HepG2 (cell line): Measurements from ENCODE around the gene GSS. TPM values are rescaled to one million over a fixed set of nuclear protein-coding genes. Genes with fewer than 3 reads are reported as not detected.

ENCODE experiments used
- ATAC-seq: fragments of 200-7000 bp; cut with Tn5 transposase; 3 replicates; pipeline ENCODE4 v1.9.1; 2020; ENCODE audit warnings: mild to moderate bottlenecking, moderate library complexity
- BruUV-seq: library from RNA; stranded (reverse); fragments of 400-500 nt; replicated peaks from 2 replicates; lab custom pipeline; 2021; lab: Mats Ljungman, UMichigan
- CTCF ChIA-PET: fragments of 300-600 bp; formaldehyde crosslinking; extraction: SDS; loops from one replicate; lab custom pipeline; 2021; ENCODE audit warnings: low total read pairs, inconsistent platforms, low intra/inter-chr PET ratio; lab: Yijun Ruan, JAX
- POLR2A ChIA-PET: fragments of 350-600 bp; sonication (Branson Sonifier 250); formaldehyde crosslinking; loops from one replicate; lab custom pipeline; 2020; ENCODE audit warnings: antibody characterized with exemption, inconsistent platforms; lab: Yijun Ruan, JAX
- DNase-seq: peaks from one replicate; pipeline ENCODE4 v3.0.0-alpha.2; 2015; ENCODE audit warnings: low spot score
- FAIRE-seq: peaks from 3 replicates; lab custom pipeline; 2011; peaks lifted over from hg19 to GRCh38; lab: Jason Lieb, UNC
- H2AFZ ChIP-seq: one replicate; pipeline ENCODE4 v1.6.1; 2011; ENCODE audit warnings: low read length, inconsistent platforms
- H3K27ac ChIP-seq: fragments of 300-600 bp; 3 replicates; pipeline ENCODE4 v1.8.0; 2011; ENCODE audit warnings: mixed run types, mild to moderate bottlenecking, mixed read lengths, low read length, inconsistent platforms; ENCODE audit not compliant: insufficient read depth; ENCODE audit errors: extremely low read length
- H3K27me3 ChIP-seq, 2 experiments: fragments of 200-600 bp in 1 of 2; 2 replicates in 1 of 2; 3 replicates in 1 of 2; pipeline versions ENCODE4 v1.6.0 to v1.8.0; 2011; ENCODE audit warnings: low read length in 2 of 2, mild to moderate bottlenecking in 2 of 2, moderate library complexity in 2 of 2, inconsistent platforms in 1 of 2; ENCODE audit not compliant: insufficient read depth in 2 of 2, control insufficient read depth in 1 of 2
- H3K36me3 ChIP-seq, 2 experiments: fragments of 200-600 bp in 1 of 2; replicated peaks in 1 of 2; 2 replicates in 1 of 2; 3 replicates in 1 of 2; pipeline versions ENCODE4 v1.5.1 to v1.8.0; 2011; ENCODE audit warnings: low read length in 2 of 2, inconsistent platforms in 1 of 2; ENCODE audit not compliant: insufficient read depth in 2 of 2, control insufficient read depth in 1 of 2
- H3K4me1 ChIP-seq: 2 replicates; pipeline ENCODE4 v1.5.1; 2012; ENCODE audit warnings: low read length, inconsistent platforms; ENCODE audit not compliant: insufficient read depth
- H3K4me2 ChIP-seq: 2 replicates; pipeline ENCODE4 v1.6.0; 2011; ENCODE audit warnings: low read depth, low read length, inconsistent platforms
- H3K4me3 ChIP-seq, 3 experiments: fragments of 200-600 bp in 1 of 3; sonication (generic), shearing (Covaris generic) in 1 of 3; replicated peaks in 1 of 3; 2 replicates each; pipeline ENCODE4 v1.5.1; 2011 to 2016; ENCODE audit warnings: low read length in 3 of 3, inconsistent platforms in 2 of 3, low read depth in 2 of 3, mild to moderate bottlenecking in 2 of 3, control low read depth in 1 of 3, mixed read lengths in 1 of 3; ENCODE audit not compliant: insufficient read depth in 1 of 3
- H3K79me2 ChIP-seq: one replicate; pipeline ENCODE4 v1.6.1; 2011; ENCODE audit warnings: low read length, inconsistent platforms; ENCODE audit not compliant: insufficient read depth
- H3K9ac ChIP-seq: 2 replicates; pipeline ENCODE4 v1.6.0; 2011; ENCODE audit warnings: mild to moderate bottlenecking, low read depth, low read length, inconsistent platforms; ENCODE audit not compliant: insufficient read depth
- H3K9me3 ChIP-seq: 2 replicates; pipeline ENCODE4 v1.5.1; 2012; ENCODE audit warnings: mild to moderate bottlenecking, low read length
- H4K20me1 ChIP-seq: 2 replicates; pipeline ENCODE4 v1.6.0; 2011; ENCODE audit warnings: inconsistent platforms, mild to moderate bottlenecking, low read length, moderate library complexity; ENCODE audit not compliant: insufficient read depth
- AGO1 ChIP-seq: fragments of 200-400 bp; formaldehyde crosslinking; IDR thresholded peaks from 2 replicates; pipeline ENCODE4 v1.6.1; 2017; ENCODE audit warnings: mild to moderate bottlenecking, low read depth, low read length, moderate library complexity; ENCODE audit not compliant: poor library complexity, severe bottlenecking
- AGO2 ChIP-seq: fragments of 200-400 bp; formaldehyde crosslinking; optimal IDR thresholded peaks from 2 replicates; pipeline ENCODE3; 2017; ENCODE audit warnings: mild to moderate bottlenecking, low read depth, low read length, moderate library complexity
- HNRNPK ChIP-seq: fragments of 200-400 bp; formaldehyde crosslinking; IDR thresholded peaks from 2 replicates; pipeline ENCODE4 v1.6.1; 2018; ENCODE audit warnings: low read length, low read depth, moderate library complexity, mild to moderate bottlenecking; ENCODE audit not compliant: poor library complexity, severe bottlenecking
- KDM2A ChIP-seq: sonication (generic); formaldehyde crosslinking; IDR thresholded peaks from 2 replicates; pipeline ENCODE4 v1.4.0; 2020; ENCODE audit warnings: low read depth, missing genetic modification reagents, borderline replicate concordance
- LBX2 ChIP-seq: sonication (generic); formaldehyde crosslinking; IDR thresholded peaks from 2 replicates; pipeline ENCODE4 v1.5.0; 2020; ENCODE audit warnings: missing genetic modification reagents, mild to moderate bottlenecking, borderline replicate concordance
- MXD1 ChIP-seq: sonication (generic); formaldehyde crosslinking; IDR thresholded peaks from 2 replicates; pipeline ENCODE4 v1.4.0; 2020; ENCODE audit warnings: mild to moderate bottlenecking, missing genetic modification reagents
- NFKB2 ChIP-seq: sonication (generic); formaldehyde crosslinking; IDR thresholded peaks from 2 replicates; pipeline ENCODE4 v1.4.0; 2020; ENCODE audit warnings: missing genetic modification reagents, borderline replicate concordance
- NPAS2 ChIP-seq: sonication (generic); formaldehyde crosslinking; IDR thresholded peaks from 2 replicates; pipeline ENCODE4 v1.8.0; 2022; ENCODE audit warnings: mild to moderate bottlenecking, missing genetic modification reagents, borderline replicate concordance
- NR2F6 ChIP-seq, 2 experiments: IDR thresholded peaks; 2 replicates each; pipeline ENCODE4 v1.6.1; 2016; ENCODE audit warnings: antibody characterized with exemption in 1 of 2, mild to moderate bottlenecking in 1 of 2
- ZHX1 ChIP-seq: sonication (generic); formaldehyde crosslinking; IDR thresholded peaks from 2 replicates; pipeline ENCODE4 v1.8.1; 2022; ENCODE audit warnings: low read depth, mild to moderate bottlenecking, missing genetic modification reagents
- ZNF572 ChIP-seq: sonication (generic); formaldehyde crosslinking; IDR thresholded peaks from 2 replicates; pipeline ENCODE4 v1.5.1; 2020; ENCODE audit warnings: mild to moderate bottlenecking, missing genetic modification reagents
- ZNF670 ChIP-seq: sonication (generic); formaldehyde crosslinking; IDR thresholded peaks from 2 replicates; pipeline ENCODE4 v1.8.0; 2022; ENCODE audit warnings: mild to moderate bottlenecking, missing genetic modification reagents, borderline replicate concordance
- ZNF850 ChIP-seq: sonication (generic); formaldehyde crosslinking; conservative IDR thresholded peaks from 2 replicates; pipeline ENCODE4 v1.9.0; 2021; ENCODE audit warnings: mild to moderate bottlenecking, missing genetic modification reagents
- WGBS: methylation state at CpG from one replicate; pipeline ENCODE4 v1.1.6; 2017; ENCODE audit warnings: low lambda C conversion rate; 5-methylcytosine and 5-hydroxymethylcytosine counted together
- in situ Hi-C: cut with HindIII; loops from 2 replicates; pipeline ENCODE4 v1.10.0; 2017; ENCODE audit warnings: low pct_unique_long_range_greater_than_20kb; ENCODE audit not compliant: extremely low pct_ligation_motif_present
- intact Hi-C: fragments of 100-400 bp; cut with micrococcal nuclease; formaldehyde crosslinking; loops from one replicate; pipeline ENCODE4 v1.10.0; 2022; ENCODE audit not compliant: unreplicated experiment
- polyA plus RNA-seq, 8 experiments: library from polyadenylated mRNA; depleted of rRNA in 3 of 8; stranded (reverse) in 7 of 8; unstranded in 1 of 8; fragments of >200 nt; fragmentation: Illumina TruSeq in 4 of 8; extraction: Trizol in 4 of 8; gene quantifications; 2 replicates each; pipeline versions ENCODE4 v1.2.1 to v1.2.3, GENCODE V29; 2011 to 2016; ENCODE audit warnings: low read depth in 4 of 8, missing spikeins in 1 of 8, mixed read lengths in 1 of 8; ENCODE audit not compliant: insufficient read depth in 1 of 8
- total RNA-seq, 5 experiments: library from RNA; depleted of rRNA; stranded (reverse); fragments of >200 nt; fragmentation: Illumina TruSeq; extraction: Trizol; gene quantifications; 2 replicates each; pipeline ENCODE4 v1.2.3, GENCODE V29; 2016; ENCODE audit warnings: low read depth in 1 of 5

The GSS gene
- total and polyA plus RNA-seq, 2 of the 13 experiments (the other 11 are each of a cell fraction or from before 2014, with no cell fraction given): 80.1 to 102 TPM

- TF ChIP-seq NPAS2 (CRISPR knock-in tag): no peak
- TF ChIP-seq ZNF572: peak; percentile 57; the same call in 1 of the 2 replicates
- 0 out of 2 replicates have a peak, but pooled peaks have one; percentile 46 for TF ChIP-seq MXD1 (CRISPR knock-in tag)
These were observed 37.3 kb upstream of the GSS start (continued) for GRCh38 chr20:34992751-34993417.

DNA sequence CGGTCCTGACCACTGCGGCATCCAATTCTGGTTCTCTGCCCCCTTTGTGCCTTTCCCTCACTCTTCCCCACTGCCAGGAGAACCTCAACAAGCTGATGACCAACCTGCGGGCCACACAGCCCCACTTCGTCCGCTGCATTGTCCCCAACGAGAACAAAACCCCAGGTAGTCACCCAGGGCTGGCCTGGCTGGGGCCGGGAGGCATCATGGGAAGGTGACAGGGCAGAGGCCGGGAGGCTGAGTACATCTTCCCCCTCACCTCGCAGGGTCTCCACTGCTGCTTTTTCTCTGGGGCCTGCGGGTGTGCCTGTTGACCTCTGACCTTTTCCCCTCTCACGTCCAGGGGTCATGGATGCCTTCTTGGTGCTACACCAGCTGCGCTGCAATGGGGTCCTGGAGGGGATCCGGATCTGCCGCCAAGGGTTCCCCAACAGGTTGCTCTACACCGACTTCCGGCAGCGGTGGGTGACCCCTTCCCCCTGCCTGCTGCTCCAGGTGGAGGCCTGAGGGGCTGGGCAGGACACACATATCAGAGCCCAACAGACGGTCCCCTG, 35.1 kb upstream of the GSS start:
- ChIA-PET POLR2A (no interaction called here), CTCF (no interaction called here)
- peaks cover 30% of the 10 kb centered on the region for H3K4me1 ChIP-seq
- H3K36me3 ChIP-seq: peaks cover 0 to 4% of the 10 kb centered on the region in 2 experiments; a peak in 3 of 5 replicates
- ATAC-seq (no peak), DNase-seq (no peak), FAIRE-seq (no peak)
- no peaks in the 10 kb centered on the region for H3K9me3 ChIP-seq
- no peak overlapping the region for H3K4me3 ChIP-seq
- in situ Hi-C loops (no loop called here), intact Hi-C loops (no loop called here)
- 75% methylated on average over 18 of the region's 18 CpGs for WGBS
- no peak overlapping the region for H3K4me2 ChIP-seq
- no TSS peak for BruUV-seq
- H3K9ac ChIP-seq: no peak overlapping the region
- H3K79me2 ChIP-seq: no peaks in the 10 kb centered on the region
- no peak overlapping the region for H2AFZ ChIP-seq
- H4K20me1 ChIP-seq: no peaks in the 10 kb centered on the region
- H3K27ac ChIP-seq: no peak overlapping the region
- H3K27me3 ChIP-seq: peaks cover 12 to 17% of the 10 kb centered on the region in 2 experiments; a peak in 4 of 5 replicates
- TF ChIP-seq LBX2 (CRISPR knock-in tag) (no peak), NFKB2 (CRISPR knock-in tag) (0 out of 2 replicates have a peak, but pooled peaks have one; percentile 31), KDM2A (peak; percentile 52; the same call in 1 of the 2 replicates), AGO2 (peak; percentile 90), ZHX1 (CRISPR knock-in tag) (no peak), NR2F6 (IDR thresholded peaks at IDR 0.05) (peak; percentile 46), NR2F6 (CRISPR knock-in tag; IDR thresholded peaks at IDR 0.05) (no peak; the same call in 1 of the 2 replicates), ZNF850 (0 out of 2 replicates have a peak, but pooled peaks have one; percentile 34), ZNF670 (CRISPR knock-in tag) (0 out of 2 replicates have a peak, but pooled peaks have one; percentile 24), HNRNPK (no peak), AGO1 (peak; percentile 53)
